Astrocyte of the cerebellum (primary cell): ENCODE measurements around the gene RCL1.

ENCODE experiments used
- DNase-seq: peaks from one replicate; pipeline ENCODE4 v3.0.0-alpha.2; 2011; ENCODE audit warnings: low read depth
- H3K4me3 ChIP-seq: 2 replicates; pipeline ENCODE4 v1.5.1; 2011; ENCODE audit warnings: mild to moderate bottlenecking, low read depth, low read length, moderate library complexity
- in situ Hi-C: cut with HindIII; loops from 2 replicates; pipeline ENCODE4 v1.10.0; 2017; ENCODE audit warnings: low sequenced_read_pairs
- TF ChIP-seq, protein P1 (sequence below): IDR thresholded peaks from 2 replicates; pipeline ENCODE4 v1.5.1; 2012; ENCODE audit warnings: low read length, low read depth, moderate library complexity, mild to moderate bottlenecking; ENCODE audit errors: missing control alignments

The RCL1 gene

DNA sequence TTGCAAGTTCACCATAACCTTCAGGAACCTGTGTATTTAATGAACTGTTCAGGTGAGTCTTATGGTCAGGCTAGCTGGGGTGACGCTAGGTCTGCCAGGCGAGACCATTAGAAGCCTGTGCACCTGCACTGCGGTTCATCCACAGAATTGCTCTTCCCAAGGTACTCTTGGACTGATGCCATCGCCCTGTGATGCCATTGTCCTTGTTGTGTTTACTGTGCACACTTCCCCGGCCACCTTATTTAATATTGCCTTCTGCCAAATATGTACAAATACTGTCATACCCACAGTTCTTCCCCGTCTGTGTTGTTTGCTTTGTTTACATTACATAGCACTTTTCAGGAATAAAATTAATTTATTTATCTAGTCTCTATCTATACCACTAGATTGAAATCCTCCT, 66.3 kb downstream of the RCL1 start:
- in situ Hi-C loops = no loop called here
- TF ChIP-seq, protein P1, sequence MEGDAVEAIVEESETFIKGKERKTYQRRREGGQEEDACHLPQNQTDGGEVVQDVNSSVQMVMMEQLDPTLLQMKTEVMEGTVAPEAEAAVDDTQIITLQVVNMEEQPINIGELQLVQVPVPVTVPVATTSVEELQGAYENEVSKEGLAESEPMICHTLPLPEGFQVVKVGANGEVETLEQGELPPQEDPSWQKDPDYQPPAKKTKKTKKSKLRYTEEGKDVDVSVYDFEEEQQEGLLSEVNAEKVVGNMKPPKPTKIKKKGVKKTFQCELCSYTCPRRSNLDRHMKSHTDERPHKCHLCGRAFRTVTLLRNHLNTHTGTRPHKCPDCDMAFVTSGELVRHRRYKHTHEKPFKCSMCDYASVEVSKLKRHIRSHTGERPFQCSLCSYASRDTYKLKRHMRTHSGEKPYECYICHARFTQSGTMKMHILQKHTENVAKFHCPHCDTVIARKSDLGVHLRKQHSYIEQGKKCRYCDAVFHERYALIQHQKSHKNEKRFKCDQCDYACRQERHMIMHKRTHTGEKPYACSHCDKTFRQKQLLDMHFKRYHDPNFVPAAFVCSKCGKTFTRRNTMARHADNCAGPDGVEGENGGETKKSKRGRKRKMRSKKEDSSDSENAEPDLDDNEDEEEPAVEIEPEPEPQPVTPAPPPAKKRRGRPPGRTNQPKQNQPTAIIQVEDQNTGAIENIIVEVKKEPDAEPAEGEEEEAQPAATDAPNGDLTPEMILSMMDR = no peak

DNA sequence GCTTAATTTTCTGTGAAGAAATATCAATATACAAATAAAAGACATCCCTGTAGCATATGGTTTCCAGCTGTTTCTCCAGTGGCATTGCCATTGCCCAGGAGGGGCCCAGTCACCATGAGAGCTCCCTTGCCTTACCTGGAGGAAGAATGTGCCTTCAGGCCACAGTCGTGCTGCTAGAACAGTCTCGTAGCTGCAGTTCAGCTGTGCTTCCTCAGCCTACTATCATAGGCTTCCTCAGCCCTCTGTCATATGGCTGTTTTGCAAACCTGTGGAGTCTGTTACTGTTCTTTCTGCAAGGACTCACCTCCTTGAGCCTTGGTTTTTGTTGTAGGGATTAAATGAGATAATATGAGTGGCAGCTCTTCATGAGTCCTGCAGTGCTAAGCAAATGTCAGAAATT, 67.6 kb downstream of the RCL1 start:
- TF ChIP-seq, protein P1 = no peak
- in situ Hi-C loops = no loop called here
- no peak overlapping the region for H3K4me3 ChIP-seq
- no peak for DNase-seq

More for the DNA sequence above, 66.3 kb downstream of the RCL1 start:
- no peak overlapping the region for H3K4me3 ChIP-seq
- no peak for DNase-seq

DNA sequence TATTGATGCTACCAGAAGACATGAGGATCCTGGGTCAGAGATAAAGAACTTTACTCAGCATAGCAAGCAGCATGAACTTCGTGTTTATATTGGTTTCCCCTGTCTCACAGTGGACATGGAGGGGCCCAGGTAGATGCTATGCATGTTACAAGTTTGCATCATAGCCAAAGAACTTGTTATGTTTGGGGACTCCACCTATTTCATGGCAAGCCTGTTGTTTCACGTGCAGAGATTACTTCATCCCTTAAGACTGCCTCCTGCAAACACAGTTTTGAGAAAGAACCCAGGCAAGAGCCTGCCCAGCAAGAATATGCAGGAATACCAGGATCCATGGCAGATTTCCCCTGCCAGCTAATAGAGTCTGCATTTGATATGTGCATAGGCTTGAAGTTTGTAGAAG, 68.4 kb downstream of the RCL1 start:
- in situ Hi-C loops = no loop called here
- TF ChIP-seq, protein P1 = no peak
- H3K4me3 ChIP-seq = no peak overlapping the region
- no peak for DNase-seq

DNA sequence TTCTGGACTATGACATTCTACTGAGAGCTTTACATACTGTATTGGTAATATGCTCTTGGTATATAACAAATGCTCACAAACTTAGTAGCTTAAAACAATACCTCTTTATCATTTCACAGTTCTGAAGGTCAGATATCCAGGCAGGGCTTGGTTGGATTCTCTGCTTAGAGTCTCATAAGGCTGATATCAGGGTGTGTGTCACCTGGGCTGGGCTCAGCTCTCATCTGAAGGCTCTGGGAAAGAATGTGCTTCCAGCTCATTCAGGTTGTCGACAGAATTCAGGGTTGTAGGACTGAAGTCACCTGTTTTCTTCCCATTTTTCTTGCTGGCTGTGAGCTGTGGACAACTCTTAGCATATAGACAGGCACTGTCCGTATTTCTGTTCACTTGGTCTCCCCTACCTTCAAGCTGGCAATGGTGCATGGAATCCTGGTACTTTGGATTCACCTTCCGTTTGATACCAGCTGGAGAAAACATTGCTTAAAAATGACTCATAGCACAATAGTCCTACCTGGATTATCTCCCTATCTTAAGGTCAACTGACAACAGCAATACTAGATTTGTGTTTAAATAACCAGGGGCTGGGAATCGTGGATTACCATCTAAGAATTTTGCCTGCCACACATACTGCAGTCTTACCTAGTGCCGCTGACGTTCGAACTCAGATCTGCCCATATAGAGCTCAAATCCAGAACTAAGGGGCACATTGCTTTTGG, 69.2 kb downstream of the RCL1 start:
- no peak for DNase-seq
- no peak overlapping the region for H3K4me3 ChIP-seq
- TF ChIP-seq, protein P1 = no peak
- in situ Hi-C loops = no loop called here

DNA sequence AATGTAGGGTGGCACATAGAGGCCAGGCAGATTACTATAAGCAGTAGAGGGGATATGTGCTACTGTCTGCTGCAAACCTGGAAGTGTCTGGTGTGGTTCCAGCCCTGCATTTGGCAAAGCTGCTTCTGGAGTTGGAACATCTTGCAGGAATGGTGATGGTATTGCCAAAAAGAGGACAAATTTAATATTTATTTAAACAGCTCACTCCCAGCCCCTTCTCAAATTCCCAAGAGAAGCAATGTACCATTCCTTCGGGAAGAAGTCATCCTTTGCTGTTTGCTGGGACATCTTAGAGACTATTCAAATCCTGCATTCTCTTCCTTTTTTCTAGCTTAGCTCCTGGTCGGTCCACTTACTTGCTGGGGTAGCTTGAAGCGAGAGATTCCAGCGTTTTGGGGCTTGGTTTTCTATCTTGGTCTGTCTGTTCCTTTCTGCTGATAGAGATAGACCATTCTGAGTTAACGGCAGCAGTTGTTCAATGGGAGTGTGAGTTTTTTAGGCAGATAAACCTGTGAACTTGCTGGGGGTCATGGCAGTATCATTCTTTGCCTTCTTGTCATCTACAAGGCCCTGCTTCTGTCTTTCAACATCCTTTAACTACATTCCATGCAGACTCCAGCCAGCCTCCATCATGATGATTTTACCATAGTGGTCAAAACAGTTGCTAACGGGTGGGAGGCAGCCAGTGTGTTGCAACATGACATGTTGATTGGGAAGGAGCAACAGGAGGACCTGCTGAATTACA, 69.9 kb downstream of the RCL1 start:
- H3K4me3 ChIP-seq = no peak overlapping the region
- DNase-seq = no peak
- TF ChIP-seq, protein P1 = no peak
- in situ Hi-C loops = no loop called here

DNA sequence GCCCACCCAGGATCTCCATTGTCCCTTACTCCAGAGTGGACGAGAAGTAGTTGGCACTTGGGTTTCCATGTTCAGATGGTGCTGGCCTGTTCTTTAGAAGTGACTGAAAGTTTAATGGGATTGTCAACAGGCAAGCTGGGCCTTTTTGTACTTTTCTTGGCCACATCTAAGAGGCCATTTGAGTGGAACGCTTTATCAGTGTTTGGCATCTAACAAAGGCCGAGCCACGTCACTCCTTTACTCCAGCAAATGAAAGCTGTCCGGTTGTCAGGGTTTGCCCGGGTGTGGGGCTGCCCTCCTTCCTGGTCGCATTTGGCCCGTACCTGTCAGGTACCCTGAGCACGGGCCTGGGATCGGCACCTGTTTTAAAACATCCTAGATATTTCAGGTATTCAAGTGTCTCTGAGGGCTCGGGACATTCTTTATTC, 71.5 kb downstream of the RCL1 start:
- in situ Hi-C loops = no loop called here
- H3K4me3 ChIP-seq = no peak overlapping the region
- DNase-seq = no peak
- TF ChIP-seq, protein P1 = no peak
